HL-60 (cell line): Measurements from ENCODE around the gene ERGIC1.

Experiments
- POLR2AphosphoS5 ChIP-seq: IDR thresholded peaks from 2 replicates; pipeline ENCODE4 v1.6.1; 2012; ENCODE audit warnings: low read depth
- TF ChIP-seq, protein P1 (sequence below): IDR thresholded peaks from one replicate; pipeline ENCODE4 v1.5.1; 2011; ENCODE audit warnings: low read length, control low read depth, inconsistent platforms; ENCODE audit not compliant: insufficient read depth
- TF ChIP-seq, protein P2 (sequence below): IDR thresholded peaks from 2 replicates; pipeline ENCODE4 v1.6.1; 2012; ENCODE audit warnings: low read depth; ENCODE audit not compliant: insufficient replicate concordance

DNA sequence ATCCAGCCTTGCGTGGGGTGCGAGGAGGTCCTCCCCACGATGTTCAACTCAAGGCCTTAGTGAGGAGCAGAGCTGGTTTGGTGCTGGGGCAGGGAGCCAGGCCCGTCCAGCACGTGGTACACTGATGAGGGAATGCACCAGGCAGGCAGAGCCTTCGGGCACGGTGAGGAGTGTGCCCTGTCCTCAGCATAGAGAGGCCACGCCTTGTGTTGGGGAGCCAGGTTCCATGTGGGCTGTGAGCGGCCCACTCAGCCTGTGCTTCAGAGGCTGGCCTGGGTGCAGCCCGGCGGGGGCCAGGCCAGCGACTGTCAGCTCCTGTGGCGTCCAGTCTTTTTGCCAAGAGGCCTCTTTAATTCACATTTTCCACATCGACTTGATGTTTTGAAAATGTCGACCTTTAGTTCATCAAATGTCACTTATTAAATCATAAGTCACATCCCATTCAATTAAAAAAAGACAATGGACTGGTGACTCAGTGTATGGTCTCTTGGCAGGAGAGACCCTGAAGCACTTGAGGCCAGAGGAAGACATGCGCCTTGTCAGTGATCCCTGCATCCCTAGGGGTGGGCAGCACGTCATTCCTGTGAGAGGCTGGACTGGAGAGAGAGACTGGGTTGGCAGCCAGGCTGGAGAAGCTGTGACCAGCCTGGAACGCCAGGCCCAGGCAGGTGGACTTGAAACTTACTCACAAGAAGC, 21.7 kb downstream of the ERGIC1 start:
- TF ChIP-seq, protein P1, sequence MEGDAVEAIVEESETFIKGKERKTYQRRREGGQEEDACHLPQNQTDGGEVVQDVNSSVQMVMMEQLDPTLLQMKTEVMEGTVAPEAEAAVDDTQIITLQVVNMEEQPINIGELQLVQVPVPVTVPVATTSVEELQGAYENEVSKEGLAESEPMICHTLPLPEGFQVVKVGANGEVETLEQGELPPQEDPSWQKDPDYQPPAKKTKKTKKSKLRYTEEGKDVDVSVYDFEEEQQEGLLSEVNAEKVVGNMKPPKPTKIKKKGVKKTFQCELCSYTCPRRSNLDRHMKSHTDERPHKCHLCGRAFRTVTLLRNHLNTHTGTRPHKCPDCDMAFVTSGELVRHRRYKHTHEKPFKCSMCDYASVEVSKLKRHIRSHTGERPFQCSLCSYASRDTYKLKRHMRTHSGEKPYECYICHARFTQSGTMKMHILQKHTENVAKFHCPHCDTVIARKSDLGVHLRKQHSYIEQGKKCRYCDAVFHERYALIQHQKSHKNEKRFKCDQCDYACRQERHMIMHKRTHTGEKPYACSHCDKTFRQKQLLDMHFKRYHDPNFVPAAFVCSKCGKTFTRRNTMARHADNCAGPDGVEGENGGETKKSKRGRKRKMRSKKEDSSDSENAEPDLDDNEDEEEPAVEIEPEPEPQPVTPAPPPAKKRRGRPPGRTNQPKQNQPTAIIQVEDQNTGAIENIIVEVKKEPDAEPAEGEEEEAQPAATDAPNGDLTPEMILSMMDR = no peak
- TF ChIP-seq POLR2AphosphoS5 = no peak
- TF ChIP-seq, protein P2, sequence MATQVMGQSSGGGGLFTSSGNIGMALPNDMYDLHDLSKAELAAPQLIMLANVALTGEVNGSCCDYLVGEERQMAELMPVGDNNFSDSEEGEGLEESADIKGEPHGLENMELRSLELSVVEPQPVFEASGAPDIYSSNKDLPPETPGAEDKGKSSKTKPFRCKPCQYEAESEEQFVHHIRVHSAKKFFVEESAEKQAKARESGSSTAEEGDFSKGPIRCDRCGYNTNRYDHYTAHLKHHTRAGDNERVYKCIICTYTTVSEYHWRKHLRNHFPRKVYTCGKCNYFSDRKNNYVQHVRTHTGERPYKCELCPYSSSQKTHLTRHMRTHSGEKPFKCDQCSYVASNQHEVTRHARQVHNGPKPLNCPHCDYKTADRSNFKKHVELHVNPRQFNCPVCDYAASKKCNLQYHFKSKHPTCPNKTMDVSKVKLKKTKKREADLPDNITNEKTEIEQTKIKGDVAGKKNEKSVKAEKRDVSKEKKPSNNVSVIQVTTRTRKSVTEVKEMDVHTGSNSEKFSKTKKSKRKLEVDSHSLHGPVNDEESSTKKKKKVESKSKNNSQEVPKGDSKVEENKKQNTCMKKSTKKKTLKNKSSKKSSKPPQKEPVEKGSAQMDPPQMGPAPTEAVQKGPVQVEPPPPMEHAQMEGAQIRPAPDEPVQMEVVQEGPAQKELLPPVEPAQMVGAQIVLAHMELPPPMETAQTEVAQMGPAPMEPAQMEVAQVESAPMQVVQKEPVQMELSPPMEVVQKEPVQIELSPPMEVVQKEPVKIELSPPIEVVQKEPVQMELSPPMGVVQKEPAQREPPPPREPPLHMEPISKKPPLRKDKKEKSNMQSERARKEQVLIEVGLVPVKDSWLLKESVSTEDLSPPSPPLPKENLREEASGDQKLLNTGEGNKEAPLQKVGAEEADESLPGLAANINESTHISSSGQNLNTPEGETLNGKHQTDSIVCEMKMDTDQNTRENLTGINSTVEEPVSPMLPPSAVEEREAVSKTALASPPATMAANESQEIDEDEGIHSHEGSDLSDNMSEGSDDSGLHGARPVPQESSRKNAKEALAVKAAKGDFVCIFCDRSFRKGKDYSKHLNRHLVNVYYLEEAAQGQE = no peak
